HepG2 (cell line): ENCODE results near the gene PKD2L2. TPM values are rescaled to one million over a fixed set of nuclear protein-coding genes. Genes with fewer than 3 reads are reported as not detected.

Source experiments
- ATM ChIP-seq: fragments of 450-650 bp; IDR thresholded peaks from 2 replicates; pipeline ENCODE4 v1.7.1; 2017; ENCODE audit warnings: mild to moderate bottlenecking, borderline replicate concordance
- ERF ChIP-seq: IDR thresholded peaks from 2 replicates; pipeline ENCODE4 v1.6.1; 2018; ENCODE audit warnings: missing biosample characterization, missing genetic modification reagents
- HNRNPUL1 ChIP-seq: fragments of 200-400 bp; formaldehyde crosslinking; IDR thresholded peaks from 2 replicates; pipeline ENCODE4 v1.6.1; 2017; ENCODE audit warnings: low read depth, mild to moderate bottlenecking, low read length, moderate library complexity
- JUND ChIP-seq: sonication (generic); formaldehyde crosslinking; IDR thresholded peaks from 2 replicates; pipeline ENCODE4 v1.8.0; 2022; ENCODE audit warnings: mild to moderate bottlenecking, missing genetic modification reagents
- KDM5A ChIP-seq: fragments of 200-600 bp; sonication (generic); IDR thresholded peaks from 2 replicates; pipeline ENCODE4 v1.7.0; 2018; ENCODE audit warnings: antibody characterized with exemption, mild to moderate bottlenecking, low read length, borderline replicate concordance
- KLF15 ChIP-seq: sonication (generic); formaldehyde crosslinking; IDR thresholded peaks from 2 replicates; pipeline ENCODE4 v1.8.1; 2023; ENCODE audit warnings: borderline replicate concordance, mild to moderate bottlenecking, inconsistent platforms, missing genetic modification reagents, mixed read lengths
- MATR3 ChIP-seq: sonication (generic); formaldehyde crosslinking; IDR thresholded peaks from 2 replicates; pipeline ENCODE4 v1.4.0; 2020; ENCODE audit warnings: missing genetic modification reagents
- NONO ChIP-seq, 2 experiments: fragments of 450-650 bp in 1 of 2; sonication (generic) in 1 of 2; formaldehyde crosslinking in 1 of 2; IDR thresholded peaks in 1 of 2; conservative IDR thresholded peaks in 1 of 2; 2 replicates each; pipeline versions ENCODE4 v1.6.1 to v1.8.0; 2017 to 2022; ENCODE audit warnings: mild to moderate bottlenecking in 1 of 2, missing genetic modification reagents in 1 of 2, moderate library complexity in 1 of 2
- PHF21A ChIP-seq: sonication (generic); formaldehyde crosslinking; IDR thresholded peaks from 2 replicates; pipeline ENCODE4 v1.5.0; 2020; ENCODE audit warnings: mild to moderate bottlenecking, missing genetic modification reagents
- REXO4 ChIP-seq: sonication (generic); formaldehyde crosslinking; IDR thresholded peaks from 2 replicates; pipeline ENCODE4 v1.8.0; 2022; ENCODE audit warnings: missing genetic modification reagents, mild to moderate bottlenecking, borderline replicate concordance
- SALL2 ChIP-seq: sonication (generic); formaldehyde crosslinking; IDR thresholded peaks from 2 replicates; pipeline ENCODE4 v1.8.1; 2023; ENCODE audit warnings: mild to moderate bottlenecking, missing genetic modification reagents, inconsistent platforms
- SMAD9 ChIP-seq: sonication (generic); formaldehyde crosslinking; IDR thresholded peaks from 2 replicates; pipeline ENCODE4 v1.5.1; 2020; ENCODE audit warnings: mild to moderate bottlenecking, missing genetic modification reagents
- ZNF274 ChIP-seq: sonication (generic); formaldehyde crosslinking; IDR thresholded peaks from 2 replicates; pipeline ENCODE4 v1.5.1; 2020; ENCODE audit warnings: mild to moderate bottlenecking, missing genetic modification reagents
- ZNF670 ChIP-seq: sonication (generic); formaldehyde crosslinking; IDR thresholded peaks from 2 replicates; pipeline ENCODE4 v1.8.0; 2022; ENCODE audit warnings: mild to moderate bottlenecking, missing genetic modification reagents, borderline replicate concordance
- polyA plus RNA-seq, 8 experiments: library from polyadenylated mRNA; depleted of rRNA in 3 of 8; stranded (reverse) in 7 of 8; unstranded in 1 of 8; fragments of >200 nt; fragmentation: Illumina TruSeq in 4 of 8; extraction: Trizol in 4 of 8; gene quantifications; 2 replicates each; pipeline versions ENCODE4 v1.2.1 to v1.2.3, GENCODE V29; 2011 to 2016; ENCODE audit warnings: low read depth in 4 of 8, missing spikeins in 1 of 8, mixed read lengths in 1 of 8; ENCODE audit not compliant: insufficient read depth in 1 of 8
- total RNA-seq, 5 experiments: library from RNA; depleted of rRNA; stranded (reverse); fragments of >200 nt; fragmentation: Illumina TruSeq; extraction: Trizol; gene quantifications; 2 replicates each; pipeline ENCODE4 v1.2.3, GENCODE V29; 2016; ENCODE audit warnings: low read depth in 1 of 5
- TF ChIP-seq, protein P1 (sequence below): sonication (generic); formaldehyde crosslinking; IDR thresholded peaks from 2 replicates; pipeline ENCODE4 v1.4.0; 2020; ENCODE audit warnings: mild to moderate bottlenecking, missing genetic modification reagents, borderline replicate concordance
- TF ChIP-seq, protein P2 (sequence below): sonication (generic); formaldehyde crosslinking; IDR thresholded peaks from 2 replicates; pipeline ENCODE4 v1.4.0; 2020; ENCODE audit warnings: missing genetic modification reagents
- TF ChIP-seq, protein P3 (sequence below): sonication (generic); formaldehyde crosslinking; IDR thresholded peaks from 2 replicates; pipeline ENCODE4 v1.5.1; 2020; ENCODE audit warnings: mild to moderate bottlenecking, missing genetic modification reagents, borderline replicate concordance
- TF ChIP-seq, protein P4 (sequence below): sonication (generic); formaldehyde crosslinking; IDR thresholded peaks from 2 replicates; pipeline ENCODE4 v1.5.0; 2020; ENCODE audit warnings: missing genetic modification reagents, mild to moderate bottlenecking, borderline replicate concordance
- TF ChIP-seq, protein P5 (sequence below): sonication (generic); formaldehyde crosslinking; IDR thresholded peaks from 2 replicates; pipeline ENCODE4 v1.5.0; 2020; ENCODE audit warnings: mild to moderate bottlenecking, missing genetic modification reagents

Gene PKD2L2
- total and polyA plus RNA-seq, 2 of the 13 experiments (the other 11 are each of a cell fraction or from before 2014, with no cell fraction given) = not detected

DNA sequence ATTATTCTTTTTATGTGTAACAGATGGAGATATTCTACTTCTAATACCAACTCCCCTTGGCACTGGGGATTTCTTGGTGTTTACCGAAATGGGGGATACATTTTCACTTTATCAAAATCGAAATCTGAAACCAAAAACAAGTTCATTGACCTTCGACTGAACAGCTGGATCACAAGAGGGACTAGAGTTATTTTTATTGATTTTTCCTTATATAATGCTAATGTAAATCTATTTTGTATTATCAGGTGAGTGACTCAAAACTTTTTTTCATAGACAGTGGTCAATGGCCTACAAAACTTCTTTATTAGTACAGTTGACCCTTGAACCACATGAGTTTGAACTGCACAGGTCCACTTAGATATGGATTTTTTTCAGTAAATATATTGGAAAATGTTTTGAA lies 10.2 kb downstream of the PKD2L2 start (continued):
- no peak for TF ChIP-seq ZNF274 (CRISPR knock-in tag)
- TF ChIP-seq, protein P1, sequence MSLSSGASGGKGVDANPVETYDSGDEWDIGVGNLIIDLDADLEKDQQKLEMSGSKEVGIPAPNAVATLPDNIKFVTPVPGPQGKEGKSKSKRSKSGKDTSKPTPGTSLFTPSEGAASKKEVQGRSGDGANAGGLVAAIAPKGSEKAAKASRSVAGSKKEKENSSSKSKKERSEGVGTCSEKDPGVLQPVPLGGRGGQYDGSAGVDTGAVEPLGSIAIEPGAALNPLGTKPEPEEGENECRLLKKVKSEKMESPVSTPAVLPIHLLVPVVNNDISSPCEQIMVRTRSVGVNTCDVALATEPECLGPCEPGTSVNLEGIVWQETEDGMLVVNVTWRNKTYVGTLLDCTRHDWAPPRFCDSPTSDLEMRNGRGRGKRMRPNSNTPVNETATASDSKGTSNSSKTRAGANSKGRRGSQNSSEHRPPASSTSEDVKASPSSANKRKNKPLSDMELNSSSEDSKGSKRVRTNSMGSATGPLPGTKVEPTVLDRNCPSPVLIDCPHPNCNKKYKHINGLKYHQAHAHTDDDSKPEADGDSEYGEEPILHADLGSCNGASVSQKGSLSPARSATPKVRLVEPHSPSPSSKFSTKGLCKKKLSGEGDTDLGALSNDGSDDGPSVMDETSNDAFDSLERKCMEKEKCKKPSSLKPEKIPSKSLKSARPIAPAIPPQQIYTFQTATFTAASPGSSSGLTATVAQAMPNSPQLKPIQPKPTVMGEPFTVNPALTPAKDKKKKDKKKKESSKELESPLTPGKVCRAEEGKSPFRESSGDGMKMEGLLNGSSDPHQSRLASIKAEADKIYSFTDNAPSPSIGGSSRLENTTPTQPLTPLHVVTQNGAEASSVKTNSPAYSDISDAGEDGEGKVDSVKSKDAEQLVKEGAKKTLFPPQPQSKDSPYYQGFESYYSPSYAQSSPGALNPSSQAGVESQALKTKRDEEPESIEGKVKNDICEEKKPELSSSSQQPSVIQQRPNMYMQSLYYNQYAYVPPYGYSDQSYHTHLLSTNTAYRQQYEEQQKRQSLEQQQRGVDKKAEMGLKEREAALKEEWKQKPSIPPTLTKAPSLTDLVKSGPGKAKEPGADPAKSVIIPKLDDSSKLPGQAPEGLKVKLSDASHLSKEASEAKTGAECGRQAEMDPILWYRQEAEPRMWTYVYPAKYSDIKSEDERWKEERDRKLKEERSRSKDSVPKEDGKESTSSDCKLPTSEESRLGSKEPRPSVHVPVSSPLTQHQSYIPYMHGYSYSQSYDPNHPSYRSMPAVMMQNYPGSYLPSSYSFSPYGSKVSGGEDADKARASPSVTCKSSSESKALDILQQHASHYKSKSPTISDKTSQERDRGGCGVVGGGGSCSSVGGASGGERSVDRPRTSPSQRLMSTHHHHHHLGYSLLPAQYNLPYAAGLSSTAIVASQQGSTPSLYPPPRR (CRISPR knock-in tag) = peak; percentile 69
- no peak for TF ChIP-seq SMAD9 (CRISPR knock-in tag)
- TF ChIP-seq, protein P2, sequence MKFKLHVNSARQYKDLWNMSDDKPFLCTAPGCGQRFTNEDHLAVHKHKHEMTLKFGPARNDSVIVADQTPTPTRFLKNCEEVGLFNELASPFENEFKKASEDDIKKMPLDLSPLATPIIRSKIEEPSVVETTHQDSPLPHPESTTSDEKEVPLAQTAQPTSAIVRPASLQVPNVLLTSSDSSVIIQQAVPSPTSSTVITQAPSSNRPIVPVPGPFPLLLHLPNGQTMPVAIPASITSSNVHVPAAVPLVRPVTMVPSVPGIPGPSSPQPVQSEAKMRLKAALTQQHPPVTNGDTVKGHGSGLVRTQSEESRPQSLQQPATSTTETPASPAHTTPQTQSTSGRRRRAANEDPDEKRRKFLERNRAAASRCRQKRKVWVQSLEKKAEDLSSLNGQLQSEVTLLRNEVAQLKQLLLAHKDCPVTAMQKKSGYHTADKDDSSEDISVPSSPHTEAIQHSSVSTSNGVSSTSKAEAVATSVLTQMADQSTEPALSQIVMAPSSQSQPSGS (CRISPR knock-in tag) = no peak
- TF ChIP-seq MATR3 (CRISPR knock-in tag) = no peak
- TF ChIP-seq ZNF670 (CRISPR knock-in tag) = no peak
- no peak for TF ChIP-seq KLF15 (CRISPR knock-in tag)
- TF ChIP-seq ERF (CRISPR knock-in tag) = no peak
- no peak for TF ChIP-seq HNRNPUL1
- no peak for TF ChIP-seq REXO4
- no peak for TF ChIP-seq NONO (IDR thresholded peaks at IDR 0.05)
- no peak for TF ChIP-seq NONO (CRISPR knock-in tag; conservative IDR thresholded peaks at IDR 0.05)
- no peak for TF ChIP-seq SALL2
- no peak for TF ChIP-seq KDM5A
- peak; percentile 43; the same call in 1 of the 2 replicates for TF ChIP-seq PHF21A (CRISPR knock-in tag)
- TF ChIP-seq, protein P3, sequence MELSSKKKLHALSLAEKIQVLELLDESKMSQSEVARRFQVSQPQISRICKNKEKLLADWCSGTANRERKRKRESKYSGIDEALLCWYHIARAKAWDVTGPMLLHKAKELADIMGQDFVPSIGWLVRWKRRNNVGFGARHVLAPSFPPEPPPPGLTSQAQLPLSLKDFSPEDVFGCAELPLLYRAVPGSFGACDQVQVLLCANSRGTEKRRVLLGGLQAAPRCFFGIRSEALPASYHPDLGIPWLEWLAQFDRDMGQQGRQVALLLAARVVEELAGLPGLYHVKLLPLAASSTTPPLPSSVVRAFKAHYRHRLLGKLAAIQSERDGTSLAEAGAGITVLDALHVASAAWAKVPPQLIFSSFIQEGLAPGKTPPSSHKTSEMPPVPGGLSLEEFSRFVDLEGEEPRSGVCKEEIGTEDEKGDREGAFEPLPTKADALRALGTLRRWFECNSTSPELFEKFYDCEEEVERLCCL (CRISPR knock-in tag) = no peak
- no peak for TF ChIP-seq JUND
- TF ChIP-seq, protein P4, sequence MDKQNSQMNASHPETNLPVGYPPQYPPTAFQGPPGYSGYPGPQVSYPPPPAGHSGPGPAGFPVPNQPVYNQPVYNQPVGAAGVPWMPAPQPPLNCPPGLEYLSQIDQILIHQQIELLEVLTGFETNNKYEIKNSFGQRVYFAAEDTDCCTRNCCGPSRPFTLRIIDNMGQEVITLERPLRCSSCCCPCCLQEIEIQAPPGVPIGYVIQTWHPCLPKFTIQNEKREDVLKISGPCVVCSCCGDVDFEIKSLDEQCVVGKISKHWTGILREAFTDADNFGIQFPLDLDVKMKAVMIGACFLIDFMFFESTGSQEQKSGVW (CRISPR knock-in tag) = no peak
- TF ChIP-seq ATM = no peak
- TF ChIP-seq, protein P5, sequence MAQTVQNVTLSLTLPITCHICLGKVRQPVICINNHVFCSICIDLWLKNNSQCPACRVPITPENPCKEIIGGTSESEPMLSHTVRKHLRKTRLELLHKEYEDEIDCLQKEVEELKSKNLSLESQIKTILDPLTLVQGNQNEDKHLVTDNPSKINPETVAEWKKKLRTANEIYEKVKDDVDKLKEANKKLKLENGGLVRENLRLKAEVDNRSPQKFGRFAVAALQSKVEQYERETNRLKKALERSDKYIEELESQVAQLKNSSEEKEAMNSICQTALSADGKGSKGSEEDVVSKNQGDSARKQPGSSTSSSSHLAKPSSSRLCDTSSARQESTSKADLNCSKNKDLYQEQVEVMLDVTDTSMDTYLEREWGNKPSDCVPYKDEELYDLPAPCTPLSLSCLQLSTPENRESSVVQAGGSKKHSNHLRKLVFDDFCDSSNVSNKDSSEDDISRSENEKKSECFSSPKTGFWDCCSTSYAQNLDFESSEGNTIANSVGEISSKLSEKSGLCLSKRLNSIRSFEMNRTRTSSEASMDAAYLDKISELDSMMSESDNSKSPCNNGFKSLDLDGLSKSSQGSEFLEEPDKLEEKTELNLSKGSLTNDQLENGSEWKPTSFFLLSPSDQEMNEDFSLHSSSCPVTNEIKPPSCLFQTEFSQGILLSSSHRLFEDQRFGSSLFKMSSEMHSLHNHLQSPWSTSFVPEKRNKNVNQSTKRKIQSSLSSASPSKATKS = no peak
